HG03439 (cell line): ENCODE measurements around the gene TCL1B.

Experiments used
- ATAC-seq: cut with Tn5 transposase; IDR thresholded peaks from one replicate; pipeline ENCODE4 v1.9.1; 2021; ENCODE audit warnings: mild to moderate bottlenecking, moderate library complexity; ENCODE audit not compliant: unreplicated experiment

The TCL1B gene

GRCh38 chr14:95666450-95666849 is 19.8 kb upstream of the TCL1B start:
- ATAC-seq = no peak

GRCh38 chr14:95667249-95667693 is 19.0 kb upstream of the TCL1B start:
- ATAC-seq = no peak

- ATAC-seq = peak; percentile 42
These were observed 17.9 kb upstream of the TCL1B start for GRCh38 chr14:95668235-95668772.

- ATAC-seq = no peak
These were observed 11.6 kb upstream of the TCL1B start for GRCh38 chr14:95674613-95675012.

- ATAC-seq = no peak
These were observed 10.7 kb upstream of the TCL1B start for GRCh38 chr14:95675486-95675885.

- no peak for ATAC-seq
These were observed 8.9 kb upstream of the TCL1B start for GRCh38 chr14:95677179-95677835.

GRCh38 chr14:95679148-95679815 is 6.9 kb upstream of the TCL1B start:
- no peak for ATAC-seq

- no peak for ATAC-seq
These were observed 6.1 kb upstream of the TCL1B start for GRCh38 chr14:95679998-95680735.

- ATAC-seq = no peak
These were observed 5.1 kb upstream of the TCL1B start for GRCh38 chr14:95681153-95681552.

- ATAC-seq = no peak
These were observed 2.4 kb upstream of the TCL1B start for GRCh38 chr14:95683793-95684192.

- ATAC-seq = no peak
These were observed 709 bp downstream of the TCL1B start for GRCh38 chr14:95686935-95687334.

- ATAC-seq = no peak
These were observed 3.2 kb downstream of the TCL1B start for GRCh38 chr14:95689441-95689840.

- no peak for ATAC-seq
These were observed 4.6 kb downstream of the TCL1B start for GRCh38 chr14:95690815-95691214.

- ATAC-seq = no peak
These were observed 5.4 kb downstream of the TCL1B start for GRCh38 chr14:95691591-95691990.

GRCh38 chr14:95692109-95692508 is 5.9 kb downstream of the TCL1B start:
- ATAC-seq = no peak

- ATAC-seq = no peak
These were observed 8.8 kb downstream of the TCL1B start for GRCh38 chr14:95695051-95695450.

GRCh38 chr14:95695913-95696312 is 9.7 kb downstream of the TCL1B start:
- ATAC-seq = no peak

- no peak for ATAC-seq
These were observed 10.5 kb downstream of the TCL1B start for GRCh38 chr14:95696741-95697140.

DNA sequence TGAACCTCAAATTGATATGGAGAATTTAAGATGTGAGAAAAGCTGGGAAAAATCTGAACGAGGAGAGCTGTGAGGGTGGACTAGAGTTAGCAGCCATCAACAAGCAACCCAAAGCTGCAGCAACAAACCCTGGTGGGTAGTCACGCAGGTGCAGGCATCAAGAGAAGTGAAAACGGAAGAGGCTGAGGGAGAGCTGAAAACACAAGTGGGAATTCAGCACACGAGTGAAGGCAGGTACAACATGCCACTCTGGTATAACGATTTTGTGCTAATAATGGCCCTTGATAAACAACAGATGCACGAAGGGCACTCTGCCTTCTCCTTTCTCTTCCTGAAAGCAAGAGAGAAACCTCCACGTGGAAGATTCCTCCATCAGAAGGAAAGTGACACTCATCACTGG is 11.5 kb downstream of the TCL1B start:
- no peak for ATAC-seq

DNA sequence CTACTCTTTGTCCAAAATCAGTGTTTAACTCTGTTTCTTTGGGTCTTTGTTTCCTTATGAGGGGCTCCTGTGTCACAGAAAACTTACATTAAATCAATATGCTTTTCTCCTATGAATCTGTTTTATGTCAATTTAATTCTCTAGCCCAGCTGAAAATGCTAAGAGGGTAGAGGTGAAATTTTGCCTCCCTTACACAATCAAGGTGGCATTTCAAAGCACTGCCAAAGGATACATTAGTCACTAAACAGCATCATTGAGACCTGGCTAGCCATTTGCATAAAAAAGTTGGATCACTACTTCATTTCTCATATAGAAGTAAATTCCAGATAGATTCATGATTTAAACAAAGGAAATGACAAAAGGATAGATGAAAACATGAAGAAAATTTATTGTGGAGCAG is 12.1 kb downstream of the TCL1B start:
- ATAC-seq = no peak

GRCh38 chr14:95699412-95699811 is 13.2 kb downstream of the TCL1B start:
- no peak for ATAC-seq
